ENCODE results near the gene DRC7. TPM values are rescaled to one million over a fixed set of nuclear protein-coding genes. Genes with fewer than 3 reads are reported as not detected.

The DRC7 gene
- total RNA-seq, 2 donors from 2014 or later = 1.6 to 1.8 TPM

DNA sequence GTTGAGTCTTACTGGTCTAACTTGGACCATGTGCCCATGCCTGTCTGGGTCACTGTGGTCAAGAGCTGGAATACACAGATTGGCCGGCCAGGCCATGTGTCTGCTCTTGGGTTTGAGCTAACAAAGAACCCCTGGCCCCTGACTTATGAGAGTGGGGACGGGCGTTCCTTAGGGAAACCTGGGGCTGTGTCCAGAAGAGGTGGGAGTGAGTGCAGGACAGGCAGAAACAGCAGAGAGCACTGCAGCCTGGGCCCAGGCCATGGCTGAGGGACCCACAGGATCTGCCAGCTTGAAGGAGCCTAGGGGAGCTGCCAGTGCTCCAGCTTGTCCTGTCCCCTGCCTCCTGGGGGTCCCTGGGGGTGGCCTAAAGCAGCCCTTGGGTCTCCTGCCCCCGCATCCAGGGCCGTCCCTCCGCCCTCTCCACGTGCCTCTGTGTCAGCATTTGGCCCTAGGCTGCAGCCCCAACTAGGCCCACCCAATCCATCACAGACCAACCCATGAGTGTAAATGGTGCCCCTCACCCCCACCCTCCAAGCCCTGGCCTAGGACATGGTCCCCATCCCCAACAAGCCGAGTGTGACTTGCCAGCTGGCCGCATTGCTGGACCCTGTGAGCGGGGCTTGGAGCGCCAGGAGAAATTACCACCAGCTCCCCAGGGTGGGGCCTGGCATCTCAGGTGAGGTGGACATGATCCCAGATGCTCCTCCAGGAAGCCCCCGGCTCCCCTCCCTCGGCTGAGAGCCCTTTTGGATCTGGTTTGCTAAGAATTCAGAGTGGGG lies 12.5 kb upstream of the DRC7 start:
- TF ChIP-seq, protein P1, sequence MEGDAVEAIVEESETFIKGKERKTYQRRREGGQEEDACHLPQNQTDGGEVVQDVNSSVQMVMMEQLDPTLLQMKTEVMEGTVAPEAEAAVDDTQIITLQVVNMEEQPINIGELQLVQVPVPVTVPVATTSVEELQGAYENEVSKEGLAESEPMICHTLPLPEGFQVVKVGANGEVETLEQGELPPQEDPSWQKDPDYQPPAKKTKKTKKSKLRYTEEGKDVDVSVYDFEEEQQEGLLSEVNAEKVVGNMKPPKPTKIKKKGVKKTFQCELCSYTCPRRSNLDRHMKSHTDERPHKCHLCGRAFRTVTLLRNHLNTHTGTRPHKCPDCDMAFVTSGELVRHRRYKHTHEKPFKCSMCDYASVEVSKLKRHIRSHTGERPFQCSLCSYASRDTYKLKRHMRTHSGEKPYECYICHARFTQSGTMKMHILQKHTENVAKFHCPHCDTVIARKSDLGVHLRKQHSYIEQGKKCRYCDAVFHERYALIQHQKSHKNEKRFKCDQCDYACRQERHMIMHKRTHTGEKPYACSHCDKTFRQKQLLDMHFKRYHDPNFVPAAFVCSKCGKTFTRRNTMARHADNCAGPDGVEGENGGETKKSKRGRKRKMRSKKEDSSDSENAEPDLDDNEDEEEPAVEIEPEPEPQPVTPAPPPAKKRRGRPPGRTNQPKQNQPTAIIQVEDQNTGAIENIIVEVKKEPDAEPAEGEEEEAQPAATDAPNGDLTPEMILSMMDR (conservative IDR thresholded peaks at IDR 0.05) = no peak
- H3K4me3 Mint-ChIP-seq = no peak overlapping the region
- no peaks in the 10 kb centered on the region for H3K27me3 ChIP-seq (ENCODE audit: control insufficient read depth, insufficient read depth, low read length, poor library complexity, severe bottlenecking)
- H3K27ac ChIP-seq (ENCODE audit: low read depth, low read length) = no peak overlapping the region
- H3K9me3 Mint-ChIP-seq = no peaks in the 10 kb centered on the region
- no peaks in the 10 kb centered on the region for H3K36me3 ChIP-seq (ENCODE audit: control insufficient read depth, insufficient read depth, low read length)
- H3K9me3 ChIP-seq (ENCODE audit: control insufficient read depth, low read length) = no peaks in the 10 kb centered on the region
- no peaks in the 10 kb centered on the region for H3K4me1 ChIP-seq (ENCODE audit: control insufficient read depth, insufficient read depth, low read length)
- no peak overlapping the region for H3K9ac ChIP-seq (ENCODE audit: extremely low read depth, low read length, poor library complexity, severe bottlenecking)
- H3K4me3 ChIP-seq (ENCODE audit: low read length) = no peak overlapping the region
- 93 to 94% methylated on average over 6 to 13 of the region's 13 CpGs for WGBS, 2 experiments (ENCODE audit: insufficient coverage in 1 of 2, insufficient read length in 1 of 2)
- H3K4me1 Mint-ChIP-seq = peaks cover 3% of the 10 kb centered on the region
- no peak for DNase-seq
- H3K27me3 Mint-ChIP-seq (ENCODE audit: insufficient read depth) = no peaks in the 10 kb centered on the region
- no peaks in the 10 kb centered on the region for H3K36me3 Mint-ChIP-seq (ENCODE audit: low read depth)
- no peak overlapping the region for H3K27ac Mint-ChIP-seq

DNA sequence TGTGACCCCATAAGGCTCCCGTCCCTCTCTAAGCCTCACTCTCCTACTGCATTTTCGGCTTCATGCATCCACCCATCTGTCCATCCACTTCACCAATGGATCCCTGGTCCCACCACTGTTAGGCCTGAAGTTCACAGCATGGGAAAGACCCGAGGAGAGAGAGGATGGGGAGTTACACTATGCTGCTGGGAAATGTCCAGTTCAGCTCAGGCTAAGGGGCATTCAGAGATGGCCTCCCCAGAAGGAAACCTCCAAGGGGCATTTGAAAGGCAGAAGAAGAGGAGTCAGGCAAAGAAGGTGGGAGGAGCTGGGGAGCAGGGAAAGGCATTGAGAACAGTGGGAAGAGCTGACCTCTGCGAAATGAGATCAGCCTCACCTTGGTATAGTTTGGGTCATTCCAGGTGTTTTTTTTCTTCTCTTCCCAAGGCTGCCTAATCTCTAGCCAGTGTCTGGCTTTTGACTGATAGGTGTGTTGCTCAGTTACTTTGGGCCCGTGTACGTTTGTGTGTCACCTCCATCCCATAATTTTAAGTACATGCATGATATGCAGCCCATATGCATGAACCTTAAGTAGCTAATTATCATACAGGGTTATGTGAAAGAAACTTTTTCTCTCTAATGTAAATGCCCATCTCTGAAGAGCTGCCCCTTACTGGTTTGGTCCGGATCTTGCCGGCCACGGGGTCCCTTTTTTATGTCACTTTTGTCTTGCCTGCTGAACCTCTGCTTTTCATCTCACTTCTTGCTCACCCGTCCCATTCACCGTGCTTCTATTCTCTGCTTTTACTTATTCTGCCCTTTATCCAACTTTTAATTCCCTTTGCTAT lies 11.6 kb upstream of the DRC7 start:
- H3K36me3 ChIP-seq (ENCODE audit: control insufficient read depth, insufficient read depth, low read length) = no peaks in the 10 kb centered on the region
- no peaks in the 10 kb centered on the region for H3K9me3 ChIP-seq (ENCODE audit: control insufficient read depth, low read length)
- H3K27ac ChIP-seq (ENCODE audit: low read depth, low read length) = no peak overlapping the region
- Mint-ChIP-seq H3K4me1 (no peaks in the 10 kb centered on the region), H3K27ac (no peak overlapping the region), H3K9me3 (no peaks in the 10 kb centered on the region), H3K27me3 (ENCODE audit: insufficient read depth) (no peaks in the 10 kb centered on the region), H3K4me3 (no peak overlapping the region), H3K36me3 (ENCODE audit: low read depth) (no peaks in the 10 kb centered on the region)
- no peaks in the 10 kb centered on the region for H3K4me1 ChIP-seq (ENCODE audit: control insufficient read depth, insufficient read depth, low read length)
- 88 to 91% methylated on average over 6 to 11 of the region's 11 CpGs for WGBS, 2 experiments (ENCODE audit: insufficient coverage in 1 of 2, insufficient read length in 1 of 2)
- H3K27me3 ChIP-seq (ENCODE audit: control insufficient read depth, insufficient read depth, low read length, poor library complexity, severe bottlenecking) = no peaks in the 10 kb centered on the region
- TF ChIP-seq, protein P1 (conservative IDR thresholded peaks at IDR 0.05) = no peak
- no peak for DNase-seq
- no peak overlapping the region for H3K9ac ChIP-seq (ENCODE audit: extremely low read depth, low read length, poor library complexity, severe bottlenecking)
- H3K4me3 ChIP-seq (ENCODE audit: low read length) = no peak overlapping the region

DNA sequence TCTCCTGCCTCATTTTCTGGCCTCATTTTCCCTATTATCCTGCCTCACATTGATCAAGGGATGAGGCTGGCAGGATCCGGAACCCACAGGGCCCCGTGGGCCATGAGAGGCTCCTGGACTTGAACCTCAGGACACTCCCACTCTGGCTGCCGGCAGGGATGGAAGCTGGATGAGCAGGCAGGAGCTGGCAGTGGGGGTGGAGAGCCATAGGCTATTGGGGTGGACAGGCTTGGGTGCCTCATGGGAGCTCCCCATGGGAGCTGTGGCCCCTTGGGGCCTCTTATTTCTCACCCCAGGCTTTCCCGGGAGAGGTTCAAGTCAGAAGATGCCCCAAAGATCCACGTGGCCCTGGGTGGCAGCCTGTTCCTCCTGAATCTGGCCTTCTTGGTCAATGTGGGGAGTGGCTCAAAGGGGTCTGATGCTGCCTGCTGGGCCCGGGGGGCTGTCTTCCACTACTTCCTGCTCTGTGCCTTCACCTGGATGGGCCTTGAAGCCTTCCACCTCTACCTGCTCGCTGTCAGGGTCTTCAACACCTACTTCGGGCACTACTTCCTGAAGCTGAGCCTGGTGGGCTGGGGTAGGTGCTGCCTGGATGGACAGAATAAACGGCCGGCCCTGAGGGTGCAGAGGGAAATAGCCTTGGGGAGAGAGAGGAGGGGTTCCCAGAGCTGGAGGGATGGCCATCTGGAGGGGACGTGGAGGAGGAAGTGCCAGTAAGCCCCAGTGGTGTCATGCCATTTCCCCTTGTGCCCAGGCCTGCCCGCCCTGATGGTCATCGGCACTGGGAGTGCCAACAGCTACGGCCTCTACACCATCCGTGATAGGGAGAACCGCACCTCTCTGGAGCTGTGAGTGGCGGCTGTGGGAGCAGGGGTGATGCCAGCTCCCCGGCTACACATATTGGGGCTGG lies 10.7 kb upstream of the DRC7 start:
- DNase-seq = no peak
- Histone ChIP-seq H3K9me3 (ENCODE audit: control insufficient read depth, low read length) (no peaks in the 10 kb centered on the region), H3K4me3 (ENCODE audit: low read length) (no peak overlapping the region), H3K4me1 (ENCODE audit: control insufficient read depth, insufficient read depth, low read length) (no peaks in the 10 kb centered on the region), H3K9ac (ENCODE audit: extremely low read depth, low read length, poor library complexity, severe bottlenecking) (no peak overlapping the region), H3K27ac (ENCODE audit: low read depth, low read length) (no peak overlapping the region), H3K27me3 (ENCODE audit: control insufficient read depth, insufficient read depth, low read length, poor library complexity, severe bottlenecking) (no peaks in the 10 kb centered on the region), H3K36me3 (ENCODE audit: control insufficient read depth, insufficient read depth, low read length) (no peaks in the 10 kb centered on the region)
- H3K27me3 Mint-ChIP-seq (ENCODE audit: insufficient read depth) = no peaks in the 10 kb centered on the region
- TF ChIP-seq, protein P1 (conservative IDR thresholded peaks at IDR 0.05) = no peak
- WGBS, 2 experiments (ENCODE audit: insufficient coverage in 1 of 2, insufficient read length in 1 of 2) = 92 to 93% methylated on average over 7 to 18 of the region's 18 CpGs
- no peak overlapping the region for H3K27ac Mint-ChIP-seq
- H3K9me3 Mint-ChIP-seq = no peaks in the 10 kb centered on the region
- H3K36me3 Mint-ChIP-seq (ENCODE audit: low read depth) = no peaks in the 10 kb centered on the region
- no peak overlapping the region for H3K4me3 Mint-ChIP-seq
- H3K4me1 Mint-ChIP-seq = no peaks in the 10 kb centered on the region
